ENCODE results near the gene ACAP1. TPM values are rescaled to one million over a fixed set of nuclear protein-coding genes. Genes with fewer than 3 reads are reported as not detected.

ACAP1 gene
- total RNA-seq, 1 experiment from 2014 or later, result 8.8 TPM

GRCh38 chr17:7325031-7325528, 11.2 kb upstream of the ACAP1 start:
- H3K79me2 ChIP-seq (ENCODE audit: insufficient read depth, low read length), result peaks cover 20% of the 10 kb centered on the region; the same call in 1 of the 2 replicates
- peak overlapping the region; percentile 29; the same call in 1 of the 2 replicates for H3K27ac ChIP-seq (ENCODE audit: low read depth, low read length)
- ChIA-PET RAD21 (ENCODE audit: low non-redundant PET in 1 of 2, low total read pairs in 2 of 2, uncharacterized antibody in 2 of 2, unreplicated experiment in 2 of 2) (no interaction called here), POLR2A (no interaction called here), CTCF (interaction anchor here (0.7 to 1.2 kb wide), 3 partner anchors 11 to 236 kb away, joined by 3 to 4 read pairs (median 3); no protein-coding TSS in a partner anchor)
- TF ChIP-seq EZH2phosphoT487 (IDR thresholded peaks at IDR 0.05; ENCODE audit: borderline replicate concordance) (no peak), REST (IDR thresholded peaks at IDR 0.05; ENCODE audit: low read depth) (no peak), EZH2 (IDR thresholded peaks at IDR 0.05) (no peak), JUND (IDR thresholded peaks at IDR 0.05) (no peak), YY1 (IDR thresholded peaks at IDR 0.05; ENCODE audit: extremely low read depth, insufficient replicate concordance, low read depth, low read length) (no peak), ZFX (IDR thresholded peaks at IDR 0.05) (no peak), EGR1 (IDR thresholded peaks at IDR 0.05; ENCODE audit: low read depth) (no peak), ZNF274 (IDR thresholded peaks at IDR 0.05; ENCODE audit: low read depth, low read length) (no peak), ATF3 (IDR thresholded peaks at IDR 0.05) (no peak), POLR2A (IDR thresholded peaks at IDR 0.05; ENCODE audit: borderline replicate concordance, extremely low read depth, insufficient read depth, insufficient read length) (no peak), ZBTB33 (IDR thresholded peaks at IDR 0.05; ENCODE audit: extremely low read depth, insufficient replicate concordance, low read length) (no peak)
- no peak overlapping the region for H3K4me2 ChIP-seq (ENCODE audit: low read length)
- H3K4me1 ChIP-seq (ENCODE audit: control insufficient read depth in 1 of 2, insufficient read depth in 2 of 2, low read length in 2 of 2), result peaks cover 0 to 18% of the 10 kb centered on the region in 2 experiments; a peak in 3 of 4 replicates
- no peak for ATAC-seq
- intact Hi-C loops (cut with micrococcal nuclease), result no loop called here
- DNase-seq (ENCODE audit: low read depth, low spot score), result no peak
- no TSS peak for BruUV-seq (replicated peaks)
- H3K9me3 ChIP-seq (ENCODE audit: control insufficient read depth in 1 of 2, insufficient read depth in 1 of 2, low read depth in 1 of 2, low read length in 2 of 2), result no peaks in the 10 kb centered on the region
- no peaks in the 10 kb centered on the region for H3K27me3 ChIP-seq (ENCODE audit: insufficient read depth, low read length)
- no peak overlapping the region for H3K4me3 ChIP-seq (replicated peaks in 1 of 2; ENCODE audit: low read depth in 1 of 2, low read length in 2 of 2)
- no peak overlapping the region for H3K9ac ChIP-seq (ENCODE audit: low read length)
- no peak overlapping the region for H2AFZ ChIP-seq (ENCODE audit: low read depth, low read length, poor library complexity, severe bottlenecking)
- H4K20me1 ChIP-seq (ENCODE audit: insufficient read depth), result no peaks in the 10 kb centered on the region
- peaks cover 24 to 49% of the 10 kb centered on the region in 2 experiments; a peak in 3 of 4 replicates for H3K36me3 ChIP-seq (ENCODE audit: control insufficient read depth in 1 of 2, insufficient read depth in 2 of 2, low read length in 2 of 2)
- no peaks in the 10 kb centered on the region for H3K9me2 ChIP-seq (ENCODE audit: insufficient read depth)

All from HCT116 (cell line).